Measurements from ENCODE around the gene BAIAP2L1. TPM values are rescaled to one million over a fixed set of nuclear protein-coding genes. Genes with fewer than 3 reads are reported as not detected.

Gene BAIAP2L1
- total and polyA plus RNA-seq, 12 donors, result 16.9 to 49.0 (median 24.3) TPM

DNA sequence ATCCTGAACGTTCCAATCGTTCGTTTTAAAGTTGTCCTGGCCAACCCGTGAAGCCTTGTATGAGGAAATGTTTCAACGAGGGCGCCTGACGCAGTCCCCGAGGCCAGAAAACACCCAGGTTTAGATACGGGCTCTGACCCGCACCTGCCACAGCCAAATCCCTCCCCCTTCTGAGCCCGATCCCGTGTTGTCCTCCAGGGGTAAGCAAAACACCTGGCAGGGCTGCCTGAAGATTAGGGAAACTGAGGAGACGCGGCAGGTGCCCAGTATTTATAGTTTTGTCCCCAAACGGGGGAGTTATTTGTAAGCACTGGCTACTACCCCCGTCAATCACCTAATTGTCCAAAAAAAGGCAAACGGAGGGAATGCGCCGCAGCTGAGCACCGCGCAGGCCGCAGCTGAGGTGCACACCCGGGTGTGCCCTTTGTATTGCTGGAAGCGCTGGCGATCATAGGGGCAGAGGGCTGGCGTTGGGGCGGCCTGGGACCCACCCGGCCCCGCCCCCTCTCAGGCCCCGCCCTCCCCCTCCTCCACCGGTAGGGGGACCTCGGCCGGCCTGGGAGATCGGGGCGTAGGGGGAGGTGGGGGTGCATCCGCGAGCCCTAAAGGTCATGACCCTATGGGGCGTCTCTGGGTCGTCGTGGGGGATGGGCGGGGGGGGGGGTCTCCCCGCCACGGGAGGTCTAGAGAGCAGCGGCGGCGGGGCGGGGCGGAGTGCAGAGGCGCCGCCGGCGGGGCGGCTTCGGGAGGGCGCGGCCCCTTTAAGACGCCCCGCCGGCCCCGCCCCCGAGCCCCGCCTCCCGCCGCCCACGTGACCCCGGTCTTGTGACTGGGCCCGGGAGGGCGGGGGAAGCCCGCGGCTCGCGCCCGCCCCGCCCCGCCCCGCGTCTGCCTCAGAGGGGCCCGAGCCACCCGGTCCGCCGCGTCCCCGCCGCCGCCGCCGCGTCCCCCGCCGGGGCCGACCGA, 119.8 kb downstream of the BAIAP2L1 start, which contains the start of gene BRI3:
TSS of gene BRI3 (plus strand) at position 896 of the 966 bp plus-strand sequence. CDS start 110 bp downstream, outside the sequence.
- TF ChIP-seq POLR2A (IDR thresholded peaks at IDR 0.05), result peak; percentile 92 to 96
- TF ChIP-seq, protein P1, sequence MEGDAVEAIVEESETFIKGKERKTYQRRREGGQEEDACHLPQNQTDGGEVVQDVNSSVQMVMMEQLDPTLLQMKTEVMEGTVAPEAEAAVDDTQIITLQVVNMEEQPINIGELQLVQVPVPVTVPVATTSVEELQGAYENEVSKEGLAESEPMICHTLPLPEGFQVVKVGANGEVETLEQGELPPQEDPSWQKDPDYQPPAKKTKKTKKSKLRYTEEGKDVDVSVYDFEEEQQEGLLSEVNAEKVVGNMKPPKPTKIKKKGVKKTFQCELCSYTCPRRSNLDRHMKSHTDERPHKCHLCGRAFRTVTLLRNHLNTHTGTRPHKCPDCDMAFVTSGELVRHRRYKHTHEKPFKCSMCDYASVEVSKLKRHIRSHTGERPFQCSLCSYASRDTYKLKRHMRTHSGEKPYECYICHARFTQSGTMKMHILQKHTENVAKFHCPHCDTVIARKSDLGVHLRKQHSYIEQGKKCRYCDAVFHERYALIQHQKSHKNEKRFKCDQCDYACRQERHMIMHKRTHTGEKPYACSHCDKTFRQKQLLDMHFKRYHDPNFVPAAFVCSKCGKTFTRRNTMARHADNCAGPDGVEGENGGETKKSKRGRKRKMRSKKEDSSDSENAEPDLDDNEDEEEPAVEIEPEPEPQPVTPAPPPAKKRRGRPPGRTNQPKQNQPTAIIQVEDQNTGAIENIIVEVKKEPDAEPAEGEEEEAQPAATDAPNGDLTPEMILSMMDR (IDR thresholded peaks at IDR 0.05), result peak in 2 of 6 experiments; percentile 21 to 40
- DNase-seq, result peak; percentile 89 to 97 (median 94)
- H3K9me3 ChIP-seq (replicated peaks in 1 of 3), result no peaks in the 10 kb centered on the region
- H3K27me3 ChIP-seq, result no peaks in the 10 kb centered on the region
- no peaks in the 10 kb centered on the region for H3K36me3 ChIP-seq (replicated peaks in 1 of 2)
- intact Hi-C loops (cut with DNase I), result no loop called here
- WGBS, 4 donors, result 1 to 2% (median 1%) methylated on average over 16 to 84 of the region's 92 CpGs
- peaks cover 38 to 41% of the 10 kb centered on the region in 2 donors for H3K4me1 ChIP-seq (replicated peaks in 1 of 2)
- H3K4me3 ChIP-seq, result peak within 1 kb of the TSS; percentile 1 to 91 (median 69)
- H3K27ac ChIP-seq, result peak within 1 kb of the TSS; percentile 80 to 98 (median 91)

DNA sequence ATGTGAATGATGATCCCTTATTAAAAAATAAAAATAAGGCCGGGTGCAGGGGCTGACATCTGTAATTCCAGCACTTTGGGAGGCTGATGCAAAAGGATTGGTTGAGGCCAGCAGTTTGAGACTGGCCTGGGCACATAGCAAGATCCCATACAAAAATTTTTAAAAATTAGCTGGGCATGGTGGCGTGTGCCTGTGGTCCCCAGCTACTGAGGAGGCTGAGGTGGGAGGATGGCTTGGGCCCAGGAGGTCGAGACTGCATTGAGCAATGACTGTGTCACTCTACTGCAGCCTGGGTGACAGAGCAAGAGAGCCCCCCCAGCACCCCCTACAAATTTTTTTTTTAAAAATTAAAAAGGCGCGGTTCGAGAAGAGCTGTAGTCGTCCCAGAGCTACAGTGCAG, 120.6 kb downstream of the BAIAP2L1 start:
- H3K36me3 ChIP-seq (replicated peaks in 1 of 2), result no peaks in the 10 kb centered on the region
- peaks cover 30 to 33% of the 10 kb centered on the region in 2 donors for H3K4me1 ChIP-seq (replicated peaks in 1 of 2)
- 48 to 59% (median 52%) methylated on average over 7 of the region's 7 CpGs for WGBS, 4 donors
- H3K9me3 ChIP-seq (replicated peaks in 1 of 3), result no peaks in the 10 kb centered on the region
- DNase-seq, result no peak
- H3K27ac ChIP-seq, result peak overlapping the region in 3 of 5 donors; percentile 73 to 98 (median 90)
- intact Hi-C loops (cut with DNase I), result no loop called here
- no peaks in the 10 kb centered on the region for H3K27me3 ChIP-seq
- TF ChIP-seq, protein P1 (IDR thresholded peaks at IDR 0.05), result no peak
- no peak for TF ChIP-seq POLR2A (IDR thresholded peaks at IDR 0.05)
- H3K4me3 ChIP-seq, result peak overlapping the region in 1 of 4 donors; percentile 73

DNA sequence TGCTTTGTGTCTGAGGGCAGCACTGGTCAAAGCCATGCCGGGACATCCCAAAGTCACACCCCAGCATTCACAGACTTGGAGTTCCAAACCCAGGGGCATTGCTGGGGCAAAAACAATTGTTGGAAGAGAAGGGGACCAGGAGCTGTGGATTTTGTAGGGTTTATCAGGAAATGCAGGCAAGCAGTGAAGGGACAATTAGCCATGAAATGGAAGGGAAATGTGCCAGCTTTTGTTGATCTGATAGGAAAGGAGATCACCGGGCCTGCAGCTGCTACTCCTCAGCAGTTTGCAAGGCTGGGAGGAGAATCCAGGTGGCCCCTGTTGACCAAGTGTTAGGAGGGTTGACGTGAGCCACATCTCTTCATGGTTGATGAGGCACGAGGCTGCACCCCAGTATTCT, 122.0 kb downstream of the BAIAP2L1 start:
- no peak for DNase-seq
- 69 to 91% (median 79%) methylated on average over 4 of the region's 4 CpGs for WGBS, 4 donors
- TF ChIP-seq POLR2A (IDR thresholded peaks at IDR 0.05), result no peak
- TF ChIP-seq, protein P1 (IDR thresholded peaks at IDR 0.05), result no peak
- Histone ChIP-seq H3K4me3 (no peak overlapping the region), H3K36me3 (replicated peaks in 1 of 2) (no peaks in the 10 kb centered on the region), H3K27ac (no peak overlapping the region), H3K4me1 (replicated peaks in 1 of 2) (peaks cover 17 to 20% of the 10 kb centered on the region in 2 donors), H3K27me3 (no peaks in the 10 kb centered on the region), H3K9me3 (replicated peaks in 1 of 3) (no peaks in the 10 kb centered on the region)
- intact Hi-C loops (cut with DNase I), result no loop called here

DNA sequence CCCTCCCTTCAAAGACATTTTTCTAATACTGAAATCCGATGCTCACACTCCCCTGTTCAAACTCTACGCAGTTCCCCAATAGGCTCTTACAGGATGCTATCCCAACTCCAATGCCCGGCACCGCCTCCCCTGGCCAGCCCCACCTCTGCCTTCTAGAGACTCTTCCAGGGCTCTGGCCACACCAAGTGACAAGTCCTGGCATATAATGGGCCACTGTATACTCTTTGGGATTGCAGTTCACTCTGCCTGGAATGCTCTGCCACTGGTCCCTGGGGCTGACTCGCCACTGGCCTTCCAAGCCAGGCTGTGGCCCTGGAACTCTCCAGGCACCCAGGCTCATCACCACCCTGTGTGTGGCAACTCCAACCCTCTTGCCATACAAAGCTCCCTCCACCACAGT, 122.5 kb downstream of the BAIAP2L1 start:
- WGBS, 4 donors, result 87 to 91% (median 90%) methylated on average over 4 to 5 of the region's 5 CpGs
- no peak overlapping the region for H3K27ac ChIP-seq
- no peaks in the 10 kb centered on the region for H3K36me3 ChIP-seq (replicated peaks in 1 of 2)
- no peak overlapping the region for H3K4me3 ChIP-seq
- no peak for TF ChIP-seq POLR2A (IDR thresholded peaks at IDR 0.05)
- TF ChIP-seq, protein P1 (IDR thresholded peaks at IDR 0.05), result no peak
- no peaks in the 10 kb centered on the region for H3K9me3 ChIP-seq (replicated peaks in 1 of 3)
- intact Hi-C loops (cut with DNase I), result no loop called here
- H3K27me3 ChIP-seq, result no peaks in the 10 kb centered on the region
- DNase-seq, result peak in 1 of 7 donors; percentile 29
- H3K4me1 ChIP-seq (replicated peaks in 1 of 2), result peaks cover 12 to 14% of the 10 kb centered on the region in 2 donors

All from adrenal gland (tissue), 12 donors.